Measurements from ENCODE around the gene LAP3.

Gene LAP3

DNA sequence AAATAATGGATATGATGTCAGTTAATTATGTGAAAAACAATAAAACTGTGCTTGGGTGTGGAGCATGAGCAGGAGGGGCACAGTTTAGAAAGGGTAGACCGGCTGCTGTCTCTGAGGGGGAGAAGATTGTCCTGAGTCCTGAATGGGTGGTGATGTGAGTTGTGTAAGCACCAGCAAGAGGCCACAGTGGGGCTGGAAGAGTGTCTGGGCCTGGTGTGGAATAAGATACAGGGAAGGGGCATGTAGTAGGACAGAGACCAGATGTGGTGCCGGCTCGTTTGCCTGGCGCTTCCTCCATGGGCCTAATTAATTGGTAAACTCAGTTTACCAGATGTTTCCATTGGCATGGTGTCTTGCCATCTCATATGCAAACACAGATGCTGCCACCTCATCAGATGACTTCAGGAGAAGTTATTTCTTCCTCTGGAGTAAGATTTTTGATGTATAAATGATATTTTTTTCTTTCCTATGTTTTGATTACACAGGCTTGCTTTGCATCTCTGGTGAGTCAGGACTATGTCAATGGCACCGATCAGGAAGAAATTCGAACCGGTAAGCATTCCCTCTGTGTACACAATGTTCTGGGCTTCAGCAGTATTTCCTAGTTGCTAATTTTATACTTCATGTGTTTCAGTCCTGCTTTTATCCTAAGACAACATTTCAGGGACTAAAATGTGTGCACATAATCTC is 42.6 kb downstream of the LAP3 start:
- DNase-seq: no peak

GRCh38 chr4:17623451-17624001 is 46.5 kb downstream of the LAP3 start:
- no peak for DNase-seq

DNA sequence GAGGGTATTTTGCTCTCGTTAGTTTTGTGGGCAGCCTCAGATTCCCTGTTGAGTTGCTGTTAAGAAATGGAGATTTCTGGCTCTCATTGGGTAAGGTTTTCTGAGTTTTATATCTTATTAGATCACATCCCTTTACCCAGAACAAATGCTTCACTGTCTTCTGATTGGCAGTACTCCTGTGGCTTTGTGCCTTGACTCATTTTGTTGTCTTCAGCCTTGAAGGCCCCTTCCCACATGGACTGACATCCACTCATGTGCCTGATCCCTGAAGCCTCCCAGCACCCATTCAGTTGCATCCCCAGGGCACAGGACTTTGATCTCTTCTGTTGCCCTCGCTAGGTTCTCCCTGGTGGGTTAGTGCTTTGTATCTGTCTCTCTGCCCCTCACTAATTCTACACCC is 47.8 kb downstream of the LAP3 start:
- no peak for DNase-seq

DNA sequence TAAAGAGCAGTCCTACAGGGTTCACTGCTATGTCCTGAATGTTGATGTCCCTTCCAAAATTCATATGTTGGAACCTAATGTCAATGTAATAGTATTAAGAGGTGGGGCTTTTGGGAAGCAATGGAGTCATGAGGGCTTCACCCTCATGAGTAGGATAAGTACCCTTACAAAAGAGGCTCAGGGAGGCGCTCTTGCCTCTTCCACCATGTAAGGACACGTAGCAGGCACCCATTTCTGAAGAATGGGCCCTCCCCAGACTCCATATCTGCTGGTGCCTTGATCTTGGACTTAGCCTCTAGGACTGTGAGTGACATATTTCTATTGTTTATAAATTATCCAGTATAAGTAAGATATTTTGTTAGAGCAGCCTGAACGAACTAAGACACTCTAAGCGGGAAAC is 53.2 kb downstream of the LAP3 start:
- DNase-seq: no peak

DNA sequence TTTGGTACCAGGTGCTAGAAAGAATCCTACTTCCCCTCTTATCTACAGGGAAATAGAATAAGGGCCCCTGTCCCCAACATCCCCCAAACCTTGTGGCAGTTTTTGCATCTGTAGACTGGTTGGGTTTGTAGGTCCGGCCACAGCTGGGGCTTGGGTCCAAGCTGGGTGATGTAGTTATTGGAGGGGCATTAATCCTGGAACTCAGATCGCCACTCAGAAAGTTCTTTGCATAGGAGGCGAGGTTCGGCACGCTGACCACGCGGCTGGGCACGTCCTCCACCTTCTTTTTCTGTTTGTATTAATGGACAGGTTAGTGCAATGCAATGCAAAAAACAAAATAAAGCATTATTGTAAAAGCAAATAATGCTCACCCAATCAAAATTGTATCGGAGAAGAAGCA is 56.6 kb downstream of the LAP3 start:
- DNase-seq: no peak

DNA sequence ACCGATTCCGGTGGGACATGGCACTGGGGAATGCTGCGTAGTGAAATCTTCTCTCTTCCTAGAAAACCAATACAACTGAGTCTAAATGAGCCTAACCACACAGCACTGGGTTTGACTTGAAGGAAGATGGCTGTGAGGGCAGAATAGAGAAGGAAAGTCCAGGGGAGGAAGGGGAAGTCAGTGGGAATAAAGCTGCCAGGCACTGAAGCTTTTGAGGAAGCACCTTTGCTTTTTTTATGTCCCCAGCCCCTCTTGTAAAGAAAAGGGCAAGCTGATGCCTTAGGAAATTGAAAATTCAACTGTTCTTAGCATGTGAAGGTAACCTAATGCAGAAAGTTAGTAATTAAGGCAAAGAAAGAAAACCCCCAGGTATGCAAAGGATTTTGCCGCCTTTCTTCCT is 58.1 kb downstream of the LAP3 start:
- DNase-seq: no peak

- no peak for DNase-seq
Observed at GRCh38 chr4:17636341-17636695, 59.3 kb downstream of the LAP3 start.

DNA sequence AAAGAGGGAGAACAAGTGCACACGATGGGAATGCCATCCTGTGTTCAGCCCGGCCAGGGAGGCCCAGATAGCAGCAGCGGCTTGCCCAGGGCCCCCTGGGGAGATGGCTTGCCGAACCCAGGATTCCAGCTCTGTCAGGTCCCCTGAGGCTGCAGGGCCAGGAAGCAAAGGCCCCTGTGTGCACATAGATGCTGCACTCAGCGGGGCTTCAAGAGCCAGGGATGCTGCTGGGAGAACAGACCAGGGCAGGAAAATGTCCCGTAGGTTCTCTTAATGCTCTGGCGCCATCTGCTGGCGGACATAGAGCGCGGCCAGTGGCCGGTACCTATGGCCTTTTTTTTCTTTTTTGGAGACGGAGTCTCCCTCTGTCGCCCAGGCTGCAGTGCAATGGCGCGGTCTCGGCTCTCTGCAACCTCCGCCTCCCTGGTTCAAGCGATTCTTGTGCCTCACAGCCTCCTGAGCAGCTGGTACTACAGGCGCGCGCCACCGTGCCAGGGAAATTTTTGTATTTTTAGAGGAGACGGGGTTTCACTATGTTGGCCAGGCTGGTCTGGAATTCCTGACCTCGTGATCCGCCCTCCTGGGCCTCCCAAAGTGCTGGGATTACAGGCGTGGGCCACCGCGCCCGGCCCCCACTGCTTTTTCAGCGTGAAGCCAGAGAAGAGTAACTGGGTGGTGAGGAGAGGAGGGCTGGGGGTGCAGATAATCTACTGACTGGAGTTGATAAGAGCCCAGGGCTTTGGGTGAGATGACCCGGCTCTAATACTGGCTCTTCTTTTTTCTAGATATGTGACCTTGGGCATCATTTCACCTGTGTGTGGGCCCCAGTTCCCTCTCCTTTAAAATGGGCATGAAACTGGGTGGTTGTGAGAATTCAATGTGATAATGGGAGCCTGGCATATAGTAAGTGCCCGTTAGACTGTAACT is 60.0 kb downstream of the LAP3 start:
- DNase-seq: peak; percentile 53

DNA sequence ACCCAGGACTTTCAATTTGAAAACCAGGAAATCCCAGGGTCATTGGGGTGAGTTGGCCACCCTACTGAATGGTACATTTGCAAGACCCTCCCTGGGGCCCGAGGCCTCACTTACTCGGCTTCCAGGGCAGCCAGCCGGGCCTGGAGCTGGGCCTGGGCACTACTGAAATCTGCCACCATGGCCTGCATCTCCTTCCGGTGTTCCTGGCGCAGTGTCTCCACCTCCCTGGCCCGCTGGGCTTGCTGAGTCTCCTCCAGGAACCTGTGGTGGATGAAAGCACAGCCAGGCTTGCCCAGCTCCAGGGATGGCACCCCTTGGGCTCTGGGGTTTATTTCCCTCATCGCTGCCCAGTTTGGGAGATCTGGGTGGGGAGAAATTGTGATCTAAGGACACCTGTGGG is 62.1 kb downstream of the LAP3 start:
- no peak for DNase-seq

GRCh38 chr4:17642398-17642783 is 65.4 kb downstream of the LAP3 start:
- no peak for DNase-seq

GRCh38 chr4:17646693-17647092 is 69.7 kb downstream of the LAP3 start:
- no peak for DNase-seq

DNA sequence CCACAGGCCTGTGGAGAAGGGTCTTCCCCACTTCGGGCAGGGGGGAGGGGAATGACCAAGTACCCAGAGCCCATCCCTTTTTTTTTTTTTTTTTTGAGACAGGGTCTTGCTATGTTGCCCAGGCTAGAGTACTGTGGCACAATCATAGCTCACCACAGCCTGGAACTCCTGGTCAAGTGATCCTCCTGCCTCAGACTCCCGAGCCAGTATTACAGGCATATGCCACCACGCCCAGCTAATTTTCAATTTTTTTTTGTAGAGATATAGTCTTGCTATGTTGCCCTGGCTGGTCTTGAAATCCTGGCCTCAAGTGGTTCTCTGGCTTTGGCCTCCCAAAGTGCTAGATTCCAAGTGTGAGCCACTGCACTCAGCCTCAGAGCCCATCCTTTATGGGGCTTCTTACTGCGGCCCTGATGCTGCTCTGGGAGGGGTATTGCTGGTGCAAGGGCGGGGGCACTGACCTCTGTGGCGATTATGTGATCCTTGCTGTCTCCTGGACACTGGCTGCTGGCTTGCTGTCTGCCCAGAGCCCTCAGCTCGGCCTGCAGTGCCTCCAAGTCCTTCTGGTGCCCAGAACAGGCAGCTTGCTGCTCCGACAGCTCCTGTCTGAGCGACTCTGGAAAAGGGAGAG is 70.3 kb downstream of the LAP3 start:
- DNase-seq: no peak

- no peak for DNase-seq
Observed at GRCh38 chr4:17647927-17648326, 70.9 kb downstream of the LAP3 start.

GRCh38 chr4:17650406-17650805 is 73.4 kb downstream of the LAP3 start:
- DNase-seq: no peak

- no peak for DNase-seq
Observed at GRCh38 chr4:17654701-17655100, 77.7 kb downstream of the LAP3 start.

DNA sequence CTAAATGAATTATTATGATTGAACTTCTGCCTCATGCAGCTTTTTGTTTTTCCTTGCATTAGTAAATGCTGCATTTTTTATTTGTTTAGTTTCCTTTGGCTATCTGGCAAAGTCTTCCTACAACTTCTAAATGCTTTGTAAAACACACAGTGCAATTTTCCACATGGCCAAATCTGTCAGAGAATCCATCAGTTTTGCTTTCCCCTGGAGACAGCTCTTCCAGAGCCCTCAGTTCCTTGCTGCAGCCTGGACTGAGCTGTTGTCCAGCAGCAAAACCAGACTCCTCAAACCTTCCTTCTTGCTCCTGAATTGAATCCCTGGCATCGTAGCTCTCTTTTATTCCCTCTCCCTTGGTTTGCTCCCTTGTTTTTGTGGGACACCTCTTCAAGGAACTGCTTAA is 80.1 kb downstream of the LAP3 start:
- DNase-seq: no peak

Data from NCI-H1048 (cell line).